K562 (cell line): Measurements from ENCODE around the gene ZNF213.

ENCODE experiments used
- ASH1L ChIP-seq: fragments of 450-650 bp; IDR thresholded peaks from 2 replicates; pipeline ENCODE4 v1.6.1; 2018; ENCODE audit warnings: borderline replicate concordance, mild to moderate bottlenecking, low read depth; ENCODE audit not compliant: partially characterized antibody
- TARDBP ChIP-seq: fragments of 450-650 bp; IDR thresholded peaks from 2 replicates; pipeline ENCODE4 v1.6.1; 2016
- TF ChIP-seq, protein P1 (sequence below): fragments of 450-650 bp; IDR thresholded peaks from one replicate; pipeline ENCODE4 v1.6.1; 2018; ENCODE audit warnings: mild to moderate bottlenecking, moderate library complexity; ENCODE audit not compliant: partially characterized antibody
- TF ChIP-seq, protein P2 (sequence below), 3 experiments: IDR thresholded peaks in 2 of 3; conservative IDR thresholded peaks in 1 of 3; 2 replicates each; pipeline ENCODE4 v1.5.1; 2011 to 2012; ENCODE audit warnings: low read length in 3 of 3, mild to moderate bottlenecking in 3 of 3, control low read depth in 2 of 3, improper control_type of control experiment in 1 of 3, inconsistent platforms in 1 of 3, low read depth in 1 of 3, mixed read lengths in 1 of 3, moderate library complexity in 1 of 3; ENCODE audit not compliant: insufficient read depth in 2 of 3

DNA sequence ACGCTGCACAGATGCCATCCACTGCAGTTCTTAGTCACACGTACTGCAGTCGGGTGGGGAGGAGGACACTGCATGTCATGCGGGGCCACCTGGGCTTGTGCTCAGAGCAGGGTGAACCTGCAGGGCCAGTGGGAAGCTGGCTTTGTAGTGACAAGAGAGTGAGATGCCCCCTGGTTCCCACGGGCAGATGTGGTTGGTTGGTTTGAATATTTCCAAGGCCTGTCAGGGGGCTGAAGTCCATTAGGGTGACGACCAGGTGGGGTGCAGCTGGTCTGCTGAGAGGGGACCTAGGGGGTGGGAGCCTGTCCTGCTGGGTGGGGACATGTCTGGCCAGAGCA, 14.3 kb downstream of the ZNF213 start:
- TF ChIP-seq TARDBP (no peak), ASH1L (no peak)
- TF ChIP-seq, protein P1, sequence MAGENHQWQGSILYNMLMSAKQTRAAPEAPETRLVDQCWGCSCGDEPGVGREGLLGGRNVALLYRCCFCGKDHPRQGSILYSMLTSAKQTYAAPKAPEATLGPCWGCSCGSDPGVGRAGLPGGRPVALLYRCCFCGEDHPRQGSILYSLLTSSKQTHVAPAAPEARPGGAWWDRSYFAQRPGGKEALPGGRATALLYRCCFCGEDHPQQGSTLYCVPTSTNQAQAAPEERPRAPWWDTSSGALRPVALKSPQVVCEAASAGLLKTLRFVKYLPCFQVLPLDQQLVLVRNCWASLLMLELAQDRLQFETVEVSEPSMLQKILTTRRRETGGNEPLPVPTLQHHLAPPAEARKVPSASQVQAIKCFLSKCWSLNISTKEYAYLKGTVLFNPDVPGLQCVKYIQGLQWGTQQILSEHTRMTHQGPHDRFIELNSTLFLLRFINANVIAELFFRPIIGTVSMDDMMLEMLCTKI: no peak
- TF ChIP-seq, protein P2, sequence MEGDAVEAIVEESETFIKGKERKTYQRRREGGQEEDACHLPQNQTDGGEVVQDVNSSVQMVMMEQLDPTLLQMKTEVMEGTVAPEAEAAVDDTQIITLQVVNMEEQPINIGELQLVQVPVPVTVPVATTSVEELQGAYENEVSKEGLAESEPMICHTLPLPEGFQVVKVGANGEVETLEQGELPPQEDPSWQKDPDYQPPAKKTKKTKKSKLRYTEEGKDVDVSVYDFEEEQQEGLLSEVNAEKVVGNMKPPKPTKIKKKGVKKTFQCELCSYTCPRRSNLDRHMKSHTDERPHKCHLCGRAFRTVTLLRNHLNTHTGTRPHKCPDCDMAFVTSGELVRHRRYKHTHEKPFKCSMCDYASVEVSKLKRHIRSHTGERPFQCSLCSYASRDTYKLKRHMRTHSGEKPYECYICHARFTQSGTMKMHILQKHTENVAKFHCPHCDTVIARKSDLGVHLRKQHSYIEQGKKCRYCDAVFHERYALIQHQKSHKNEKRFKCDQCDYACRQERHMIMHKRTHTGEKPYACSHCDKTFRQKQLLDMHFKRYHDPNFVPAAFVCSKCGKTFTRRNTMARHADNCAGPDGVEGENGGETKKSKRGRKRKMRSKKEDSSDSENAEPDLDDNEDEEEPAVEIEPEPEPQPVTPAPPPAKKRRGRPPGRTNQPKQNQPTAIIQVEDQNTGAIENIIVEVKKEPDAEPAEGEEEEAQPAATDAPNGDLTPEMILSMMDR (IDR thresholded peaks at IDR 0.05 in 2 of 3, conservative IDR thresholded peaks at IDR 0.05 in 1 of 3; ENCODE audit: insufficient read depth in 2 of 3, low read depth in 1 of 3, low read length in 3 of 3): no peak
